ENCODE data around the gene PATJ. TPM values are rescaled to one million over a fixed set of nuclear protein-coding genes. Genes with fewer than 3 reads are reported as not detected.

PATJ gene
- total RNA-seq, 1 experiment from 2014 or later, result 72.2 TPM

DNA sequence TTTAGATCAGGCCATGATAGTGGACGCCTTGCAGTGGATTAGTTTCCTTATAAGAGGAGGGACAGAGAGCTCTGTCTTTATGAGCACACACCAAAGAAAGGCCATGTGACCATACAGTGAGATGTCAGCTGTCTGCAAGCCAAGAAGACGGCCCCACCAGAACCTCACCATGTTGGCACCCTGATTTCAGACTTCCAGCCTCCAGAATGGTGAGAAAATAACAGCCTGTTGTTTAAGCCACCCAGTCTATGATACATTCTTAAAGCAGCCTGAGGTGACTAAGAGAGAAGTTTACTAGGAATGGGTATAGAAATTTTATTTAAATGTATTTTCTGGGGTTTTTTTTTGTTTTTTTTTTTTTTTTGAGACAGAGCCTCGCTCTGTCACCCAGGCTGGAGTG, 481.9 kb downstream of the PATJ start:
- intact Hi-C loops (cut with micrococcal nuclease; ENCODE audit: unreplicated experiment), result no loop called here
- H3K4me3 Mint-ChIP-seq (ENCODE audit: low read depth, unreplicated experiment), result no peak overlapping the region
- no peaks in the 10 kb centered on the region for H3K9me3 Mint-ChIP-seq (ENCODE audit: low read depth, unreplicated experiment)
- no peak overlapping the region for H3K27ac Mint-ChIP-seq (ENCODE audit: unreplicated experiment)
- DNase-seq, result no peak
- no peaks in the 10 kb centered on the region for H3K4me1 Mint-ChIP-seq (ENCODE audit: low read depth, unreplicated experiment)
- H3K36me3 Mint-ChIP-seq (ENCODE audit: insufficient read depth, unreplicated experiment), result no peaks in the 10 kb centered on the region
- CTCF ChIA-PET, result no interaction called here
- H3K27me3 Mint-ChIP-seq (ENCODE audit: unreplicated experiment), result no peaks in the 10 kb centered on the region
- TF ChIP-seq, protein P1, sequence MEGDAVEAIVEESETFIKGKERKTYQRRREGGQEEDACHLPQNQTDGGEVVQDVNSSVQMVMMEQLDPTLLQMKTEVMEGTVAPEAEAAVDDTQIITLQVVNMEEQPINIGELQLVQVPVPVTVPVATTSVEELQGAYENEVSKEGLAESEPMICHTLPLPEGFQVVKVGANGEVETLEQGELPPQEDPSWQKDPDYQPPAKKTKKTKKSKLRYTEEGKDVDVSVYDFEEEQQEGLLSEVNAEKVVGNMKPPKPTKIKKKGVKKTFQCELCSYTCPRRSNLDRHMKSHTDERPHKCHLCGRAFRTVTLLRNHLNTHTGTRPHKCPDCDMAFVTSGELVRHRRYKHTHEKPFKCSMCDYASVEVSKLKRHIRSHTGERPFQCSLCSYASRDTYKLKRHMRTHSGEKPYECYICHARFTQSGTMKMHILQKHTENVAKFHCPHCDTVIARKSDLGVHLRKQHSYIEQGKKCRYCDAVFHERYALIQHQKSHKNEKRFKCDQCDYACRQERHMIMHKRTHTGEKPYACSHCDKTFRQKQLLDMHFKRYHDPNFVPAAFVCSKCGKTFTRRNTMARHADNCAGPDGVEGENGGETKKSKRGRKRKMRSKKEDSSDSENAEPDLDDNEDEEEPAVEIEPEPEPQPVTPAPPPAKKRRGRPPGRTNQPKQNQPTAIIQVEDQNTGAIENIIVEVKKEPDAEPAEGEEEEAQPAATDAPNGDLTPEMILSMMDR (IDR thresholded peaks at IDR 0.05; ENCODE audit: unreplicated experiment), result no peak
- no TSS peak for BruUV-seq (replicated peaks)

DNA sequence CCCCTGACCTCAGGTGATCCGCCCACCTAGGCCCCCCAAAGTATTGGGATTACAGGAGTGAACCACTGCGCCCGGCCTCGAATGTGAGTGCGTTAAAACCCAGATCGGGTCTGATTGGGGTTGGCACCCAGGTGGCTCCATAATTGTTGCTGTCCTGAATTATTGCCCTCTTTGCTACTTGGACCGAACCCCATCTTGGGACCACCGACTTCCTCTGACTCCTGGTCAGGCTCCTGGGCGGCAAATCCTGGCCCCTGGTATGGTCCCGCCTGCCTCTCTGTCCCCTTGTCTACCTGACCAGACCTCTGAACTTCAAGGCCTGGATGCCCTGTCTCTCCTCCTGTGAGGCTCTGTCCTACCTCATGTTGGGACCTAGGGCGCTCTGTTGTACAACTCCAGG, 485.2 kb downstream of the PATJ start:
- TF ChIP-seq, protein P1 (IDR thresholded peaks at IDR 0.05; ENCODE audit: unreplicated experiment), result no peak
- Mint-ChIP-seq H3K27me3 (ENCODE audit: unreplicated experiment) (no peaks in the 10 kb centered on the region), H3K4me1 (ENCODE audit: low read depth, unreplicated experiment) (peaks cover 9% of the 10 kb centered on the region), H3K9me3 (ENCODE audit: low read depth, unreplicated experiment) (no peaks in the 10 kb centered on the region), H3K4me3 (ENCODE audit: low read depth, unreplicated experiment) (no peak overlapping the region), H3K27ac (ENCODE audit: unreplicated experiment) (no peak overlapping the region), H3K36me3 (ENCODE audit: insufficient read depth, unreplicated experiment) (no peaks in the 10 kb centered on the region)
- BruUV-seq (replicated peaks), result no TSS peak
- CTCF ChIA-PET, result no interaction called here
- no peak for DNase-seq
- intact Hi-C loops (cut with micrococcal nuclease; ENCODE audit: unreplicated experiment), result no loop called here

Small RNAs within 50 kb of the gene (microRNA-seq; reads per million reads assigned to microRNA genes)
- gene MIR3116-1, result not detected
- not detected for gene MIR3116-2

Other genes starting within 250 kb of the PATJ start
- gene TM2D1, start 17.3 kb upstream of the PATJ start, total RNA-seq (2022), result 38.7 and 45.8 TPM in 2 replicates

Data from Calu3 (cell line).